ENCODE data around the gene VAV1. TPM values are rescaled to one million over a fixed set of nuclear protein-coding genes. Genes with fewer than 3 reads are reported as not detected.

Gene VAV1
- total and polyA plus RNA-seq, 4 donors: 0.60 to 13.3 (median 4.1) TPM

DNA sequence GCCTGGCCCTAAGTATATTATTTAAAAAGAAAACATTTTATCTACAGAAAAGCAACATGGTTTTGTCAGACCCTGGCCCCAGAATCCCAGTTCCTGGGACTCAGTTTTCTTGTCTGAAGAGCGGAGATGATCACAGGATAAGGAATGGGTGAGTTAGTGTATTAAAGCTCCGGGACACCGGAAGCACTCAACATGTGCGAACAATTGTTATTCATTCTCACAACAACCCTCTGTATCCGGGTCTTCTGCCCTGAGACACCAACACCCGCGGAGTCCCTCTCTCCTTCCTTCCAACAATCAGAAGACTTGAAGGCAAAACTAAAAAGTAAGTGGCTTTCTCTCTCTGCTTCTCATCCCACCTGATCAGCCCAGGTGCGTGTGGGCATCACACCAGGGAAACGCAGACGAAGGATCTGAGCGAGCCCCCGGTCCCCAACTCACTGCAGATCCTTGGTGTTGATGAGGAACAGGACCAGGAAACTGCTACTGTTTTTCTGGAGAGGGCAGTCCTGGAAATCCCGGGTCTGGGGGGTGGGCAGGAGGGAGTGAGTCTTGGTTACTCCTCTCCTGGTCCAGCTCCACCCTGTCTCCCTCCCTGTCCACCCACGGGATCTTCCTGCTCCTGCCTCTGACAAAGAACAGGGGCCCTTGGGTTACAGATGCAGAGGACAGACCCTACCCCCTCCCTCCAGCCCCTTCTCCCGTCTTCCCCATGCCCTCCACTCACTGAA, 37.2 kb upstream of the VAV1 start:
- peak overlapping the region in 1 of 2 donors; percentile 18 for H3K9ac ChIP-seq (ENCODE audit: low read depth in 1 of 2, low read length in 2 of 2)
- peaks cover 10 to 50% (median 36%) of the 10 kb centered on the region in 4 donors for H3K4me1 ChIP-seq (ENCODE audit: control insufficient read depth in 4 of 4, insufficient read depth in 4 of 4, low read length in 3 of 4)
- no peaks in the 10 kb centered on the region for H3K9me3 ChIP-seq (ENCODE audit: control insufficient read depth in 4 of 4, low read length in 3 of 4)
- TF ChIP-seq, protein P1, sequence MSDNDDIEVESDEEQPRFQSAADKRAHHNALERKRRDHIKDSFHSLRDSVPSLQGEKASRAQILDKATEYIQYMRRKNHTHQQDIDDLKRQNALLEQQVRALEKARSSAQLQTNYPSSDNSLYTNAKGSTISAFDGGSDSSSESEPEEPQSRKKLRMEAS (IDR thresholded peaks at IDR 0.05): no peak
- no peak for DNase-seq (ENCODE audit: low spot score)
- no peak overlapping the region for H3K4me3 ChIP-seq (ENCODE audit: low read depth in 1 of 3, low read length in 3 of 3)
- no peaks in the 10 kb centered on the region for H3K27me3 ChIP-seq (ENCODE audit: control insufficient read depth in 4 of 4, insufficient read depth in 4 of 4, low read length in 3 of 4)
- 83% methylated on average over 15 of the region's 15 CpGs for WGBS
- H3K27ac ChIP-seq (ENCODE audit: low read depth in 1 of 2, low read length in 2 of 2): peak overlapping the region; percentile 94 to 96
- peaks cover 2 to 11% (median 3%) of the 10 kb centered on the region in 4 donors for H3K36me3 ChIP-seq (ENCODE audit: control insufficient read depth in 4 of 4, insufficient read depth in 3 of 4, low read depth in 1 of 4, low read length in 3 of 4)

DNA sequence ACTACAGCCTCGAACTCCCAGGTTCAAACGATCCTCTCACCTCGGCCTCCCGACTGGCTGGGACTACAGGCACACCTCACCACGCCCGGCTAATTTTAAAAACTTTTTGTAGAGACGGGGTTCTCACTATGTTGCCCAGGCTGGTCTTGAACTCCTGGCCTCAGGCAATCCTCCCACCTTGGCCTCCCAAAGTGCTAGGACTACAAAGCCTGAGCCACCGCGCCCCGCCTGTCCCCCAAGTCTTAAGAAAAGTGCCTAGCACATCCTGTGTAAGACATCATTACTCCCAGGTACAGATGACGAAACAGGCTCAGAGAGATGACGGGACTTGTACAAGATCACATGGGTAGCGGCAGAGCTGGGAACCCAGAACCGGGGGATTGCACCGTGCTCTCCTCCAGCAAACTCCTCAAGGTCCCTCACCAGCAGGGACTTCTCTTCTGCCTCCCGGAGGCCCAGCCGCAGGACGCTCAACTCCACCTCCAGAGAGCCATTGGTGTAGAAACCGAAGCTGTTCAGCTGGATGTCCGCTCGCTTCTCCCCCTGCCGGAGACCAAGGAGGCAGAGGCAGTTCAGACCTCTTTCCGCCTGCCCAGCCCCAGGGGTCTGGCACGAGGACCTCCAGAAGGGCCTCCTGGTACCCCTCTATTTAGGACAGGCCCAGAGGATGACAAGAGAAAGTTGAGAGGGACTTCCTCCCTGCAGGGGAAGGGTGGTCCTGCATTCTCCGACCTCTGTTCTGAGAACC, 36.2 kb upstream of the VAV1 start:
- H3K4me3 ChIP-seq (ENCODE audit: low read depth in 1 of 3, low read length in 3 of 3): peak overlapping the region; percentile 79 to 92 (median 87)
- H3K27me3 ChIP-seq (ENCODE audit: control insufficient read depth in 4 of 4, insufficient read depth in 4 of 4, low read length in 3 of 4): no peaks in the 10 kb centered on the region
- H3K4me1 ChIP-seq (ENCODE audit: control insufficient read depth in 4 of 4, insufficient read depth in 4 of 4, low read length in 3 of 4): peaks cover 10 to 48% (median 37%) of the 10 kb centered on the region in 4 donors
- 23% methylated on average over 25 of the region's 25 CpGs for WGBS
- H3K27ac ChIP-seq (ENCODE audit: low read depth in 1 of 2, low read length in 2 of 2): peak overlapping the region; percentile 94 to 96
- TF ChIP-seq, protein P2, sequence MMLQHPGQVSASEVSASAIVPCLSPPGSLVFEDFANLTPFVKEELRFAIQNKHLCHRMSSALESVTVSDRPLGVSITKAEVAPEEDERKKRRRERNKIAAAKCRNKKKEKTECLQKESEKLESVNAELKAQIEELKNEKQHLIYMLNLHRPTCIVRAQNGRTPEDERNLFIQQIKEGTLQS (IDR thresholded peaks at IDR 0.05): no peak
- peak; percentile 7 to 18 for TF ChIP-seq RXRA (IDR thresholded peaks at IDR 0.05)
- TF ChIP-seq RAD21 (IDR thresholded peaks at IDR 0.05): peak; percentile 79 to 89
- no peak for TF ChIP-seq FOXA2 (IDR thresholded peaks at IDR 0.05)
- TF ChIP-seq, protein P3, sequence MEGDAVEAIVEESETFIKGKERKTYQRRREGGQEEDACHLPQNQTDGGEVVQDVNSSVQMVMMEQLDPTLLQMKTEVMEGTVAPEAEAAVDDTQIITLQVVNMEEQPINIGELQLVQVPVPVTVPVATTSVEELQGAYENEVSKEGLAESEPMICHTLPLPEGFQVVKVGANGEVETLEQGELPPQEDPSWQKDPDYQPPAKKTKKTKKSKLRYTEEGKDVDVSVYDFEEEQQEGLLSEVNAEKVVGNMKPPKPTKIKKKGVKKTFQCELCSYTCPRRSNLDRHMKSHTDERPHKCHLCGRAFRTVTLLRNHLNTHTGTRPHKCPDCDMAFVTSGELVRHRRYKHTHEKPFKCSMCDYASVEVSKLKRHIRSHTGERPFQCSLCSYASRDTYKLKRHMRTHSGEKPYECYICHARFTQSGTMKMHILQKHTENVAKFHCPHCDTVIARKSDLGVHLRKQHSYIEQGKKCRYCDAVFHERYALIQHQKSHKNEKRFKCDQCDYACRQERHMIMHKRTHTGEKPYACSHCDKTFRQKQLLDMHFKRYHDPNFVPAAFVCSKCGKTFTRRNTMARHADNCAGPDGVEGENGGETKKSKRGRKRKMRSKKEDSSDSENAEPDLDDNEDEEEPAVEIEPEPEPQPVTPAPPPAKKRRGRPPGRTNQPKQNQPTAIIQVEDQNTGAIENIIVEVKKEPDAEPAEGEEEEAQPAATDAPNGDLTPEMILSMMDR (IDR thresholded peaks at IDR 0.05; ENCODE audit: low read depth, low read length, missing input control): peak; percentile 58
- TF ChIP-seq, protein P4, sequence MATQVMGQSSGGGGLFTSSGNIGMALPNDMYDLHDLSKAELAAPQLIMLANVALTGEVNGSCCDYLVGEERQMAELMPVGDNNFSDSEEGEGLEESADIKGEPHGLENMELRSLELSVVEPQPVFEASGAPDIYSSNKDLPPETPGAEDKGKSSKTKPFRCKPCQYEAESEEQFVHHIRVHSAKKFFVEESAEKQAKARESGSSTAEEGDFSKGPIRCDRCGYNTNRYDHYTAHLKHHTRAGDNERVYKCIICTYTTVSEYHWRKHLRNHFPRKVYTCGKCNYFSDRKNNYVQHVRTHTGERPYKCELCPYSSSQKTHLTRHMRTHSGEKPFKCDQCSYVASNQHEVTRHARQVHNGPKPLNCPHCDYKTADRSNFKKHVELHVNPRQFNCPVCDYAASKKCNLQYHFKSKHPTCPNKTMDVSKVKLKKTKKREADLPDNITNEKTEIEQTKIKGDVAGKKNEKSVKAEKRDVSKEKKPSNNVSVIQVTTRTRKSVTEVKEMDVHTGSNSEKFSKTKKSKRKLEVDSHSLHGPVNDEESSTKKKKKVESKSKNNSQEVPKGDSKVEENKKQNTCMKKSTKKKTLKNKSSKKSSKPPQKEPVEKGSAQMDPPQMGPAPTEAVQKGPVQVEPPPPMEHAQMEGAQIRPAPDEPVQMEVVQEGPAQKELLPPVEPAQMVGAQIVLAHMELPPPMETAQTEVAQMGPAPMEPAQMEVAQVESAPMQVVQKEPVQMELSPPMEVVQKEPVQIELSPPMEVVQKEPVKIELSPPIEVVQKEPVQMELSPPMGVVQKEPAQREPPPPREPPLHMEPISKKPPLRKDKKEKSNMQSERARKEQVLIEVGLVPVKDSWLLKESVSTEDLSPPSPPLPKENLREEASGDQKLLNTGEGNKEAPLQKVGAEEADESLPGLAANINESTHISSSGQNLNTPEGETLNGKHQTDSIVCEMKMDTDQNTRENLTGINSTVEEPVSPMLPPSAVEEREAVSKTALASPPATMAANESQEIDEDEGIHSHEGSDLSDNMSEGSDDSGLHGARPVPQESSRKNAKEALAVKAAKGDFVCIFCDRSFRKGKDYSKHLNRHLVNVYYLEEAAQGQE (IDR thresholded peaks at IDR 0.05): no peak
- peak; percentile 15 for TF ChIP-seq YY1 (IDR thresholded peaks at IDR 0.05)
- TF ChIP-seq, protein P5, sequence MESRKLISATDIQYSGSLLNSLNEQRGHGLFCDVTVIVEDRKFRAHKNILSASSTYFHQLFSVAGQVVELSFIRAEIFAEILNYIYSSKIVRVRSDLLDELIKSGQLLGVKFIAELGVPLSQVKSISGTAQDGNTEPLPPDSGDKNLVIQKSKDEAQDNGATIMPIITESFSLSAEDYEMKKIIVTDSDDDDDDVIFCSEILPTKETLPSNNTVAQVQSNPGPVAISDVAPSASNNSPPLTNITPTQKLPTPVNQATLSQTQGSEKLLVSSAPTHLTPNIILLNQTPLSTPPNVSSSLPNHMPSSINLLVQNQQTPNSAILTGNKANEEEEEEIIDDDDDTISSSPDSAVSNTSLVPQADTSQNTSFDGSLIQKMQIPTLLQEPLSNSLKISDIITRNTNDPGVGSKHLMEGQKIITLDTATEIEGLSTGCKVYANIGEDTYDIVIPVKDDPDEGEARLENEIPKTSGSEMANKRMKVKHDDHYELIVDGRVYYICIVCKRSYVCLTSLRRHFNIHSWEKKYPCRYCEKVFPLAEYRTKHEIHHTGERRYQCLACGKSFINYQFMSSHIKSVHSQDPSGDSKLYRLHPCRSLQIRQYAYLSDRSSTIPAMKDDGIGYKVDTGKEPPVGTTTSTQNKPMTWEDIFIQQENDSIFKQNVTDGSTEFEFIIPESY (IDR thresholded peaks at IDR 0.05): no peak
- no peak for TF ChIP-seq GABPA (IDR thresholded peaks at IDR 0.05 in 1 of 2, conservative IDR thresholded peaks at IDR 0.05 in 1 of 2)
- no peak for TF ChIP-seq JUND (IDR thresholded peaks at IDR 0.05)
- TF ChIP-seq EGR1 (IDR thresholded peaks at IDR 0.05; ENCODE audit: low read depth in 2 of 2): no peak
- TF ChIP-seq NR2F2 (IDR thresholded peaks at IDR 0.05): no peak
- TF ChIP-seq, protein P1 (IDR thresholded peaks at IDR 0.05): no peak
- TF ChIP-seq TAF1 (conservative IDR thresholded peaks at IDR 0.05): peak; percentile 21
- TF ChIP-seq HNF4G (IDR thresholded peaks at IDR 0.05): no peak
- H3K9ac ChIP-seq (ENCODE audit: low read depth in 1 of 2, low read length in 2 of 2): peak overlapping the region; percentile 79 to 85
- peaks cover 2 to 11% (median 3%) of the 10 kb centered on the region in 4 donors for H3K36me3 ChIP-seq (ENCODE audit: control insufficient read depth in 4 of 4, insufficient read depth in 3 of 4, low read depth in 1 of 4, low read length in 3 of 4)
- DNase-seq (ENCODE audit: low spot score): peak; percentile 71
- no peaks in the 10 kb centered on the region for H3K9me3 ChIP-seq (ENCODE audit: control insufficient read depth in 4 of 4, low read length in 3 of 4)
